Measurements from ENCODE around the gene ACSM6. TPM values are rescaled to one million over a fixed set of nuclear protein-coding genes. Genes with fewer than 3 reads are reported as not detected.

ACSM6 gene
- total and polyA plus RNA-seq, 2 experiments from 2014 or later: 0.10 TPM; not detected in 1

- TF ChIP-seq CTCF (IDR thresholded peaks at IDR 0.05; ENCODE audit: poor library complexity) (no peak), EZH2phosphoT487 (IDR thresholded peaks at IDR 0.05; ENCODE audit: low read depth, severe bottlenecking, unreplicated experiment) (no peak), EZH2 (IDR thresholded peaks at IDR 0.05; ENCODE audit: borderline replicate concordance) (no peak)
- WGBS (ENCODE audit: low lambda C conversion rate, missing lambda C conversion rate): 82% methylated on average over 3 of the region's 3 CpGs
- Histone ChIP-seq H3K9me3 (ENCODE audit: low read depth) (no peaks in the 10 kb centered on the region), H4K20me1 (ENCODE audit: insufficient read depth, poor library complexity, severe bottlenecking) (no peaks in the 10 kb centered on the region), H3K9me2 (replicated peaks; ENCODE audit: insufficient read depth) (no peaks in the 10 kb centered on the region), H3K27ac (no peak overlapping the region), H3K4me2 (no peak overlapping the region), H3K36me3 (replicated peaks; ENCODE audit: insufficient read depth, low read depth) (no peaks in the 10 kb centered on the region), H3K27me3 (no peaks in the 10 kb centered on the region), H3K4me3 (no peak overlapping the region), H3K4me1 (ENCODE audit: insufficient read depth) (no peaks in the 10 kb centered on the region), H3K79me2 (no peaks in the 10 kb centered on the region), H2AFZ (no peak overlapping the region)
- no peak for DNase-seq (ENCODE audit: low spot score)
Measured at GRCh38 chr10:95171336-95171735, 22.7 kb upstream of the ACSM6 start.

- no peak overlapping the region for H3K4me2 ChIP-seq
- TF ChIP-seq EZH2 (IDR thresholded peaks at IDR 0.05; ENCODE audit: borderline replicate concordance): no peak
- TF ChIP-seq CTCF (IDR thresholded peaks at IDR 0.05; ENCODE audit: poor library complexity): no peak
- no peak for TF ChIP-seq EZH2phosphoT487 (IDR thresholded peaks at IDR 0.05; ENCODE audit: low read depth, severe bottlenecking, unreplicated experiment)
- no peak overlapping the region for H2AFZ ChIP-seq
- H3K9me2 ChIP-seq (replicated peaks; ENCODE audit: insufficient read depth): no peaks in the 10 kb centered on the region
- H3K4me3 ChIP-seq: no peak overlapping the region
- no peak overlapping the region for H3K27ac ChIP-seq
- no peaks in the 10 kb centered on the region for H3K4me1 ChIP-seq (ENCODE audit: insufficient read depth)
- no peaks in the 10 kb centered on the region for H3K36me3 ChIP-seq (replicated peaks; ENCODE audit: insufficient read depth, low read depth)
- WGBS (ENCODE audit: low lambda C conversion rate, missing lambda C conversion rate): 94% methylated on average over 1 of the region's 1 CpG
- no peaks in the 10 kb centered on the region for H4K20me1 ChIP-seq (ENCODE audit: insufficient read depth, poor library complexity, severe bottlenecking)
- no peaks in the 10 kb centered on the region for H3K27me3 ChIP-seq
- H3K79me2 ChIP-seq: no peaks in the 10 kb centered on the region
- no peaks in the 10 kb centered on the region for H3K9me3 ChIP-seq (ENCODE audit: low read depth)
- DNase-seq (ENCODE audit: low spot score): no peak
Measured at GRCh38 chr10:95172851-95173250, 21.2 kb upstream of the ACSM6 start.

GRCh38 chr10:95176101-95176500 lies 17.9 kb upstream of the ACSM6 start:
- Histone ChIP-seq H3K9me3 (ENCODE audit: low read depth) (no peaks in the 10 kb centered on the region), H3K27ac (no peak overlapping the region), H3K4me3 (no peak overlapping the region), H2AFZ (no peak overlapping the region), H3K4me1 (ENCODE audit: insufficient read depth) (peaks cover 6% of the 10 kb centered on the region), H3K4me2 (no peak overlapping the region), H3K27me3 (no peaks in the 10 kb centered on the region), H4K20me1 (ENCODE audit: insufficient read depth, poor library complexity, severe bottlenecking) (no peaks in the 10 kb centered on the region), H3K36me3 (replicated peaks; ENCODE audit: insufficient read depth, low read depth) (no peaks in the 10 kb centered on the region), H3K79me2 (no peaks in the 10 kb centered on the region), H3K9me2 (replicated peaks; ENCODE audit: insufficient read depth) (no peaks in the 10 kb centered on the region)
- no peak for DNase-seq (ENCODE audit: low spot score)
- 97% methylated on average over 2 of the region's 2 CpGs for WGBS (ENCODE audit: low lambda C conversion rate, missing lambda C conversion rate)
- TF ChIP-seq CTCF (IDR thresholded peaks at IDR 0.05; ENCODE audit: poor library complexity): no peak
- no peak for TF ChIP-seq EZH2 (IDR thresholded peaks at IDR 0.05; ENCODE audit: borderline replicate concordance)
- no peak for TF ChIP-seq EZH2phosphoT487 (IDR thresholded peaks at IDR 0.05; ENCODE audit: low read depth, severe bottlenecking, unreplicated experiment)

- Histone ChIP-seq H3K27me3 (no peaks in the 10 kb centered on the region), H3K4me3 (no peak overlapping the region), H3K4me1 (ENCODE audit: insufficient read depth) (peaks cover 18% of the 10 kb centered on the region), H3K9me2 (replicated peaks; ENCODE audit: insufficient read depth) (no peaks in the 10 kb centered on the region), H3K9me3 (ENCODE audit: low read depth) (no peaks in the 10 kb centered on the region), H2AFZ (no peak overlapping the region), H3K4me2 (no peak overlapping the region), H4K20me1 (ENCODE audit: insufficient read depth, poor library complexity, severe bottlenecking) (no peaks in the 10 kb centered on the region), H3K27ac (no peak overlapping the region), H3K36me3 (replicated peaks; ENCODE audit: insufficient read depth, low read depth) (no peaks in the 10 kb centered on the region), H3K79me2 (no peaks in the 10 kb centered on the region)
- TF ChIP-seq EZH2phosphoT487 (IDR thresholded peaks at IDR 0.05; ENCODE audit: low read depth, severe bottlenecking, unreplicated experiment): no peak
- no peak for DNase-seq (ENCODE audit: low spot score)
Measured at GRCh38 chr10:95177429-95177828, 16.6 kb upstream of the ACSM6 start.

Measured in hepatocyte (in vitro differentiated cells).